SIG-M5 treated with dmso at 0.1 percent for 504 hours (cell line): ENCODE results near the gene KRT36.

Experiments used
- DNase-seq: peaks from one replicate; lab custom pipeline; 2025; ENCODE audit not compliant: unreplicated experiment; lab: John Stamatoyannopoulos, UW

The KRT36 gene

DNA sequence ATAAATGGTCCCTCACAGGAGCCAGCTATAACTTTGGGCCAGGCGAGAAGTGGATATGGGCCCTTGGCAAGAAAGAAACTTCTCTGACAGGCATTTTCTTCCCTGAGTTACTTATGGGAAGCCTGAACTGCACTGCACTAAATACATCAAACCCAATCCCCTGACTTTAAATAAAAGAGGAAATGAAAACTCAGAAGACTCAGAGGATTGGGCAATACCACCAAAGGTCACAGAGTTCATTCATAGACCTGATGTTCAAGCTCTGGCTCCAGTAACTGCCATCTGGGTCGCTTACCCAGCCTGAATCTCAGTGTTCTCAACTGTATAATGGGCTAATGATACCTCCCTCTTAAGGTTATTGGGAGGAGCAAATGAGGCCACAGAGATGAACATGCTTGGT lies 9.6 kb downstream of the KRT36 start:
- peak; percentile 91 for DNase-seq

- no peak for DNase-seq
These were observed 11.5 kb downstream of the KRT36 start for GRCh38 chr17:41478237-41478636.

- DNase-seq, result no peak
These were observed 12.6 kb downstream of the KRT36 start for GRCh38 chr17:41476866-41477815.

DNA sequence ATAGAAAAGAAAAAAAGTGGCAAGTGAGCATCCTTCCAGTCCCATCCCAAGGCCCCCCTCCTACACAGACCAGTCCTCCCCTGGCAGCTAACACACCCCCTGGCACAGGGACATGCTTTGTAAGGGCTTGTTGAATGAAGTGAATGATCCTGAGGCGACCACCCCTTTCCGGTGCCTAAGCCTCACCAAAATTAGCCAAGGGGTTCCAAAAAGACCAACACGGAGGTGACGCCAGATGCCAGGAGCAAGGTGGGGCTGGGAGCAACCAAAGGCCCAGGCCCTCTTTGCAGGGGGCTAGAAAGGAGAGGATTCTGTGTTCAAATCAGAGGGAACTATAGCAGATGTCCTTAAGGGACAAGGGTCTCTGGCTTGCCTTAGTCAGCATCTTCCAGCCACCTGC lies 14.3 kb downstream of the KRT36 start:
- no peak for DNase-seq

DNA sequence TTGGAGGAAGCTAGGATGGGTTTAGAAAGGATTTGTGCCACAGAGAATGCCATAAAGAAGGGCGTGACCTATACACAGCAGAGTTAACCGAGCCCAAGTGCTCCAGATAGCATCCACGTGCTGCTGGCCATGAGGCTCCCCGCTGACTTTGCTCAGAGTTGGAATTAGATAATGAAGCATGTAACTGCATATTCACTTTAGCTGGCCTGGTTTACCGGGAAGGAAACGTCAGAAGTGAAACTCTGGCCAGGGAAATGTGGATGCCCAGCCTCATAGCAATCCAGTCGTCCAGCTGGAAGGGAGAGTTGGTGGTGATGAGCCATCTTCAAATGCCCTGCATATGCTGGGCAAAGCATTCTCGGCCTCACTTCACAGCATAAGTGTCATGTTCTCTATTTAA lies 14.8 kb downstream of the KRT36 start:
- no peak for DNase-seq

GRCh38 chr17:41468346-41468745 lies 21.4 kb downstream of the KRT36 start:
- no peak for DNase-seq

DNA sequence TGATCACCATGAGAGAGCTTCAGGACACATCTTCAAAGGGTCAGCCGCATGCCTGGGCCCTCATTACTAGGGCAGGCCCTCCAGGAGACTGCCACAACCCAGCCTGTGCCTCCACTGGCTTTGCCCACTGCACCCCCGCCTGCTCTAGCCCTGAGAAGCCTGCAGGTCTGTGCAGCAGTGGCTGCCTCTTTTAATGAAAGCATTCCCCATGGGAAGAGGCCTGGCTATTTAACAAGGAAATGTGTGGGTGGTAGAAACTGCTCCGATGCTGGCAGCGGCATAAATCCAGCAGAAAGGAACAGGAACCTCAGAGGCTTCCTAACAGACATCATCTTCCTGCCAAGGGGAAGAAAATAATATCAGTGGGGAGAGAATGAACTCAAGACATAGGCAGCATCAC lies 22.1 kb downstream of the KRT36 start:
- DNase-seq, result no peak

- no peak for DNase-seq
These were observed 22.7 kb downstream of the KRT36 start, which contains the start of gene KRT32 for GRCh38 chr17:41466988-41467387. KRT32 (minus strand) TSS chr17:41467386; CDS start chr17:41467325, 61 bp downstream.

- no peak for DNase-seq
These were observed 25.0 kb downstream of the KRT36 start for GRCh38 chr17:41464682-41465081.

DNA sequence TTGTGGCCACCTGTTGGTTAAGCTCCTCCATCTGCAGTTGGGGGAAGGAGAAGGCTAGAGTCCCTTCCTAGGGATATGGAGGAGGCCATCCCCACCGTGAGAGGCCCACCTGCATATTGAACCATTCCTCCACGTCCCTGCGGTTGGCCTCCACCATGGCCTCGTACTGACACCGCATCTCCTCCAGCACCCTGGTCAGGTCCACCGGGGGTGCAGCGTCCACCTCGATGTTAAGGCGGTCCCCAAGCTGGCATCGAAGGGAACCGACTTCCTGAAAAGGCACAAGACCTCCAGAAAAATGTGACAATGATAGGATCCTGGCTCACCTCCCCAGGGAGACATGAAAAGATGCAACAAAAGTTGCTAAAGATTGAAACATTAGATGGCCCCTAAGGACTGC lies 25.5 kb downstream of the KRT36 start:
- DNase-seq, result no peak

DNA sequence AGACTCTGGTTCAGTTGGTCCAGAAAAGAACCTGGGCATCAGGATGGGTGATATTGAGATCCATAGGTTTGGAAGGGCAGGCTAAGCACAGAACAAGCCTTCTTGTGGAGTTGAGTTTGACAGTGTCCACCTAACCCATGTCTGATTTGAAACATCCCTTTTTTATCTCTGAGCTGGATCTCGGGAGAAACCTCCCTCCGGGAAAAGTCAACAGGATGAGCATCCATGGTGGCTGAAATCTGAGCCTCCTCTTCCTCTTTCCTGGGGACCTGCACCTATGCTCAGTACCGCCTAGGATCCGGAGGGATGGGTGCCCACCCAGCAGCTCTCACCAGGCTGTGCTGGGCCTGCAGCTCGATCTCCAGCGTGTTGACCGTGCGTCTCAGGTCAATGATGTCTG lies 26.0 kb downstream of the KRT36 start:
- no peak for DNase-seq

DNA sequence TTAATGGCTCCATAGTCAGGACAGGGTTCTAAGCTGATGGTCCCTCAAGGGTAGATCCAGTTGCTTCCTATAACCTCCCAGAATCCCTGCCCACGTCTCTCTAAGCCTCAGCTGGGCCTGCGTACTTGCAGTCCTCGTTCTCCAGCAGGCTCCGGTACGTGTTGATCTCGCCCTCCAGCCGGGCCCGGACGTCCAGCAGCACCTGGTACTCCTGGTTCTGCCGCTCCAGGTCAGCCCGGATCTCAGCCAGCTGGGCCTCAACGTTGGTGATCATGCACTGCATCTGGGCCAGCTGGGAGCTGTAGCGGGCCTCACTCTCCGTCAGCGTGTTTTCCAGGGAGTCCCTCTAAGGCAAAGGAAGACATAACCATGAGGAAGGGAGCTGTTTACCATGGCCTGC lies 27.0 kb downstream of the KRT36 start:
- no peak for DNase-seq

- no peak for DNase-seq
These were observed 32.0 kb downstream of the KRT36 start for GRCh38 chr17:41457676-41458075.

- no peak for DNase-seq
These were observed 33.5 kb downstream of the KRT36 start for GRCh38 chr17:41456204-41456603.

DNA sequence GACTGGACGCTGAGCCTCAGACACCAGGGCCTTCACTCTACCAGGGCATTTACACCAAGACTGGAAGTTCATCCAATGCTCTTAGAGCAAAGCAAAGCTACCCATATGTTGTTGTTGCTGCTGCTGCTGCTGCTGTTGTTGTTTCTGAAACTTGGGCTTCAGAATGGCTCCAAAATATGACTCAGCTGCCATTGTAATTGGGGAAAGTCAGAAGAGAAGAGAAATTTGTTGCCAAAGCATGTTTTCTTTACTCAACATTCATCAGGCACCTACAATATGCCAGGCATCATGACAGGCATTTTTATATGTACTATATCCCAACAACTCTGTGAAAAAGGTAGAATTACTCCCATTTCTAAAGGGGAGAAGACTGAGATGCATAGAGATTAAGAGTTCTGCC lies 34.5 kb downstream of the KRT36 start:
- no peak for DNase-seq

DNA sequence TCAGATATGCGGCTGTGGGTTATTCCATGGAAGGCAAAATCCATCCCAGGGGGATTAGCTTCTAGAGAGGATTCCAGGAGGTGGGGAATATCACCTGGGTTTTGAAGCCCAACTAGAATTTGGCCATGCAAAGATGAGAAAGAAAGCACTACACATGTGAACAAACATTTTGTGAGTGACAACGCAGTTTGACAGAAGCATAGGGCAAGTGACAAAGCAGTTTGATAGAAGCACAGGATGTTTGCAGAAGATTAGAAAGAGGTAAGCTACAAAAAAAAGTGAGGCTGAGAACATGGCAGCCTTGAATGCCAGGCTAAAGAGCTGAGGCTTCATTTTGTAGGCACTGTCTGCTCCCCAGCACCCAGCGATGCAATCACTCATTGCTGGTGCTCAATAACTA lies 36.6 kb downstream of the KRT36 start:
- no peak for DNase-seq

DNA sequence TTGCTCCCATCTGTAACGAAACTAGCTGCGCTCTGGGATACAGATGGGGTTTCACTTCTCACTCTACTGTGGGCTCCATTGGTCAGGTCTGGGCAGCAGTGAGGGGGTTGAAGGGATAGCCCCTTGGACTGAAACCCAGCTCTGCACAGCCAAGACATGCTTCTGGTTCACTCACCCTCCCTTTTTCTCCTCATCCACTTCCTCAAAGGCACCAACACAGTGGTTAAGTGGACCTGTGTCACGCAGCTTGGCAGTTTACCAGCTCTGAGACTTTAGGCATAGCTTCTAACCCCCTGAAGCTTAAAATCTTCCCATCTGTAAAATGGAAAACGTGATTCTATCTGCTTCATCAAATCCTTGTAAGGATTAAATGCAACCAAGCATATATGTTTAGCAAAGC lies 37.4 kb downstream of the KRT36 start:
- DNase-seq, result no peak

GRCh38 chr17:41451154-41451728 lies 38.5 kb downstream of the KRT36 start:
- no peak for DNase-seq

GRCh38 chr17:41449008-41449407 lies 40.7 kb downstream of the KRT36 start:
- DNase-seq, result no peak

GRCh38 chr17:41448506-41448905 lies 41.2 kb downstream of the KRT36 start:
- DNase-seq, result no peak

- DNase-seq, result no peak
These were observed 42.9 kb downstream of the KRT36 start for GRCh38 chr17:41446806-41447205.

DNA sequence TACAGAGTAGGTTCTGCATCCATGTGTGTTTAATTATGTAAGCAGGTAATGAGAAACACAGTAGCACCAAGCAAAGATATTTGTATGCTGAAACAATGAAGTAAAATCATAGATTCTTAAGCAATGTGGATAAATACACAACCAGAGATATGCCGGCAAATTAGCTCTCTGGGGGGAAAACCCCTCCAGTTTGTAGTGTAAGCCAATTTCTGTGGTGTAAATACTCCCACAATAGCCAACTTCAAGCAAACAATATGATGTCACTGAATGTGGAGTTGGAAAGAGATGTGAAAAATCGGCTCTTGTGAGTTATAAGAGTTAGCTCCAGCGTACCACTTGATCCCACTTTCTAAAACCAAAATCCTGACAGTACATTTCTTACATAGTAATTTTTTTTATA lies 45.1 kb downstream of the KRT36 start:
- no peak for DNase-seq

- DNase-seq, result no peak
These were observed 45.5 kb downstream of the KRT36 start for GRCh38 chr17:41444186-41444585.
